MM.1S (cell line): ENCODE results near the gene HNRNPA1.

Experiments
- CTCF ChIP-seq: fragments of 300-600 bp; sonication (generic); IDR thresholded peaks from 2 replicates; pipeline ENCODE4 v1.5.1; 2016; ENCODE audit warnings: antibody characterized with exemption, low read length, mixed read lengths
- EZH2 ChIP-seq: fragments of 300-600 bp; sonication (generic); optimal IDR thresholded peaks from 2 replicates; pipeline ENCODE3; 2017; ENCODE audit warnings: low read depth, mild to moderate bottlenecking, antibody characterized with exemption, low read length, mixed read lengths
- EZH2phosphoT487 ChIP-seq: fragments of 300-600 bp; sonication (generic); IDR thresholded peaks from 2 replicates; pipeline ENCODE4 v1.6.1; 2018; ENCODE audit warnings: antibody characterized with exemption, low read length

GRCh38 chr12:54251667-54252284, 28.8 kb upstream of the HNRNPA1 start:
- TF ChIP-seq CTCF, result peak; percentile 51
- no peak for TF ChIP-seq EZH2phosphoT487
- TF ChIP-seq EZH2, result no peak
